ENCODE measurements around the gene WARS2. TPM values are rescaled to one million over a fixed set of nuclear protein-coding genes. Genes with fewer than 3 reads are reported as not detected.

WARS2 gene
- total RNA-seq, 1 donor, result 23.9 TPM

DNA sequence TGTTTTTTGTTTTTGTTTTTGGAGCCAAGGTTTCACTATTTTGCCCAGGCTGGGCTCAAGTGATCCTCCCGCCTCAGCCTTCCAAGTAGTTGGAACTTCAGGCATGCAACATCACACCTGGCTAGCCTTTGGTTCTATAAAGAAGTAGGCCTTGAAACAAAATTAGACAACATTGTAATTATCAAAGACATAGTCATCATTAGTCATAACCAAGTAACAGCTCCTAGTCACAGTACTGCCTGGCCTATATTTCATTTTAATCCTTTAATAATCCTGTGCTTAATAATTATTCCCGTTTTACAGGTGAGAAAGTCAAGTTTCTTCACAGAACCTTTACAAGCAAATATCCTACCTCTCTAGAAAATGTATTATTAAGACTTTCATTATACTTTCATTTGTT, 100.0 kb downstream of the WARS2 start:
- DNase-seq (ENCODE audit: insufficient read length, low spot score, missing footprints), result no peak
- Histone ChIP-seq H3K4me3 (ENCODE audit: insufficient read depth, low read length) (no peak overlapping the region), H2AFZ (ENCODE audit: low read length) (no peak overlapping the region), H3K27ac (ENCODE audit: low read depth, low read length) (no peak overlapping the region), H3K4me2 (ENCODE audit: insufficient read depth, low read length) (no peak overlapping the region), H4K20me1 (ENCODE audit: insufficient read depth, low read length) (no peaks in the 10 kb centered on the region), H3K9me3 (ENCODE audit: low read depth, low read length) (no peaks in the 10 kb centered on the region), H3K79me2 (ENCODE audit: insufficient read depth, low read length) (no peaks in the 10 kb centered on the region), H3K4me1 (ENCODE audit: insufficient read depth, low read length) (peaks cover 9% of the 10 kb centered on the region), H3K36me3 (ENCODE audit: insufficient read depth, low read length) (no peaks in the 10 kb centered on the region), H3K27me3 (ENCODE audit: insufficient read depth, low read length) (no peaks in the 10 kb centered on the region)
- TF ChIP-seq, protein P1, sequence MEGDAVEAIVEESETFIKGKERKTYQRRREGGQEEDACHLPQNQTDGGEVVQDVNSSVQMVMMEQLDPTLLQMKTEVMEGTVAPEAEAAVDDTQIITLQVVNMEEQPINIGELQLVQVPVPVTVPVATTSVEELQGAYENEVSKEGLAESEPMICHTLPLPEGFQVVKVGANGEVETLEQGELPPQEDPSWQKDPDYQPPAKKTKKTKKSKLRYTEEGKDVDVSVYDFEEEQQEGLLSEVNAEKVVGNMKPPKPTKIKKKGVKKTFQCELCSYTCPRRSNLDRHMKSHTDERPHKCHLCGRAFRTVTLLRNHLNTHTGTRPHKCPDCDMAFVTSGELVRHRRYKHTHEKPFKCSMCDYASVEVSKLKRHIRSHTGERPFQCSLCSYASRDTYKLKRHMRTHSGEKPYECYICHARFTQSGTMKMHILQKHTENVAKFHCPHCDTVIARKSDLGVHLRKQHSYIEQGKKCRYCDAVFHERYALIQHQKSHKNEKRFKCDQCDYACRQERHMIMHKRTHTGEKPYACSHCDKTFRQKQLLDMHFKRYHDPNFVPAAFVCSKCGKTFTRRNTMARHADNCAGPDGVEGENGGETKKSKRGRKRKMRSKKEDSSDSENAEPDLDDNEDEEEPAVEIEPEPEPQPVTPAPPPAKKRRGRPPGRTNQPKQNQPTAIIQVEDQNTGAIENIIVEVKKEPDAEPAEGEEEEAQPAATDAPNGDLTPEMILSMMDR (IDR thresholded peaks at IDR 0.05; ENCODE audit: extremely low read depth, low read depth, low read length), result no peak

DNA sequence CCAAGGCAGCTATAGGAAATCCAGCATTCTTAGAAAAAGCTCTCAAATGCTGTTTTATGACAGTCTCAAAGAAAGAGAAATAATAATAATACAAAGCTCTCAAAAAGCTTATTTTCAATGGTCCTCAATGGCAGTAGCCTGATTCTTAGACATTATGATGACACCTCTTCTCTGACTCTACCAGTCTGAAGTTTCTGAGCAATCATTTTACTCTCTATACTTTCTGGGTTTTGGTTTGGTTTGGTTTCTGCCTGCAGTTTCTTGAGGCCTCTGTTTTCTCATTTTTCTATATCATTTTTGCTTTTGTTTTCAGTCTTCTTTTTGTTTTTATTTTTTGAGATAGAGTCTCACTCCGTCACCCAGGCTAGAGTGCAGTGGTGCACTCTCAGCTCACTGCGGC, 102.1 kb downstream of the WARS2 start:
- no peak overlapping the region for H3K27ac ChIP-seq (ENCODE audit: low read depth, low read length)
- no peaks in the 10 kb centered on the region for H3K36me3 ChIP-seq (ENCODE audit: insufficient read depth, low read length)
- H4K20me1 ChIP-seq (ENCODE audit: insufficient read depth, low read length), result no peaks in the 10 kb centered on the region
- no peaks in the 10 kb centered on the region for H3K27me3 ChIP-seq (ENCODE audit: insufficient read depth, low read length)
- TF ChIP-seq, protein P1 (IDR thresholded peaks at IDR 0.05; ENCODE audit: extremely low read depth, low read depth, low read length), result no peak
- peaks cover 9% of the 10 kb centered on the region for H3K4me1 ChIP-seq (ENCODE audit: insufficient read depth, low read length)
- no peak overlapping the region for H3K4me3 ChIP-seq (ENCODE audit: insufficient read depth, low read length)
- H3K9me3 ChIP-seq (ENCODE audit: low read depth, low read length), result no peaks in the 10 kb centered on the region
- H3K79me2 ChIP-seq (ENCODE audit: insufficient read depth, low read length), result no peaks in the 10 kb centered on the region
- H2AFZ ChIP-seq (ENCODE audit: low read length), result no peak overlapping the region
- DNase-seq (ENCODE audit: insufficient read length, low spot score, missing footprints), result no peak
- no peak overlapping the region for H3K4me2 ChIP-seq (ENCODE audit: insufficient read depth, low read length)

DNA sequence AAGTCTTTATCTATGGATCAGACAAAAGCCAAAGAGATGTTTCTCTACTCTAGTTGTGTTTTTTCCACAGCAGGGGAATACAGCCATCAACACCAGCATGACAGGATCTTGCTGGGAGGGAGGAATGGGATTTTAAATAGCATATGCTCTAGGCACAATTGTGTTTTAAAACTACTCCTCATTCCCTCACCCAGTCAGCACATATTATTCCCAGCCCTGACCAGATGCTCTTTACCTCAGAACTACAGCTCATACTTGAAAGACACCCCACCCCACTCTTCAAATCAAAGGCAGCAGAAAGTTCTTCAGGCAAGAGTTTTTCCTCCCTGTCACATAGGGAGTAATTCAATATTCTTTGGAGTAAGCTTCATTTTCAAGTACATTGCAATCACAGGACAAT, 106.1 kb downstream of the WARS2 start:
- Histone ChIP-seq H3K27ac (ENCODE audit: low read depth, low read length) (no peak overlapping the region), H3K4me2 (ENCODE audit: insufficient read depth, low read length) (no peak overlapping the region), H3K27me3 (ENCODE audit: insufficient read depth, low read length) (no peaks in the 10 kb centered on the region), H2AFZ (ENCODE audit: low read length) (no peak overlapping the region), H4K20me1 (ENCODE audit: insufficient read depth, low read length) (no peaks in the 10 kb centered on the region), H3K36me3 (ENCODE audit: insufficient read depth, low read length) (no peaks in the 10 kb centered on the region), H3K4me3 (ENCODE audit: insufficient read depth, low read length) (no peak overlapping the region), H3K9me3 (ENCODE audit: low read depth, low read length) (no peaks in the 10 kb centered on the region), H3K79me2 (ENCODE audit: insufficient read depth, low read length) (no peaks in the 10 kb centered on the region), H3K4me1 (ENCODE audit: insufficient read depth, low read length) (no peaks in the 10 kb centered on the region)
- DNase-seq (ENCODE audit: insufficient read length, low spot score, missing footprints), result no peak
- TF ChIP-seq, protein P1 (IDR thresholded peaks at IDR 0.05; ENCODE audit: extremely low read depth, low read depth, low read length), result no peak

DNA sequence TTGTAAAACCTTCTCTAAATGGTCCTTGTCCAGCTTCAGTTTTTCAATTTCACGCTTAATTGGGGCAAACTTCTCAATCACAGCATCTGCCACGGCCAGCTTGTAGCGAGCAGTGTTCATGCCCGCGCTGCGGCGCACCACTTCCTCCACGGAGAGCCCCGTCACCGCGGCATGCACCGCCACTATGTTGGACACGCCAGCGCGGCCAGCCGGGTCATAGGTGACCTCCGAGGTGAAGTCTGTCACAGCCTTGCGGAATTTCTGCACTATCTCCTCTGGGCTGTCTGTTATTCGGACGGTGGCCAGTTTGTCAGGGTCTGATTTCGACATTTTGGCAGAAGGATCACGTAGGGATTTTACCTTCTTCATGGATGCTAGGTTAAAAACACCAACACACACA, 107.5 kb downstream of the WARS2 start:
- H3K79me2 ChIP-seq (ENCODE audit: insufficient read depth, low read length), result no peaks in the 10 kb centered on the region
- TF ChIP-seq, protein P1 (IDR thresholded peaks at IDR 0.05; ENCODE audit: extremely low read depth, low read depth, low read length), result no peak
- H2AFZ ChIP-seq (ENCODE audit: low read length), result no peak overlapping the region
- H3K36me3 ChIP-seq (ENCODE audit: insufficient read depth, low read length), result no peaks in the 10 kb centered on the region
- no peak overlapping the region for H3K27ac ChIP-seq (ENCODE audit: low read depth, low read length)
- H3K27me3 ChIP-seq (ENCODE audit: insufficient read depth, low read length), result no peaks in the 10 kb centered on the region
- no peak for DNase-seq (ENCODE audit: insufficient read length, low spot score, missing footprints)
- no peaks in the 10 kb centered on the region for H4K20me1 ChIP-seq (ENCODE audit: insufficient read depth, low read length)
- no peak overlapping the region for H3K4me2 ChIP-seq (ENCODE audit: insufficient read depth, low read length)
- no peak overlapping the region for H3K4me3 ChIP-seq (ENCODE audit: insufficient read depth, low read length)
- H3K4me1 ChIP-seq (ENCODE audit: insufficient read depth, low read length), result no peaks in the 10 kb centered on the region
- H3K9me3 ChIP-seq (ENCODE audit: low read depth, low read length), result no peaks in the 10 kb centered on the region

All from osteoblast (primary cell).